ENCODE data around the gene NPIPB9.
"Not testable (repeated sequence)": the region's sequence is repeated elsewhere in the genome, so short reads cannot be mapped to it uniquely, and the experiment has no call there.

The NPIPB9 gene

GRCh38 chr16:28751487-28751886 lies at the start of gene NPIPB9:
NPIPB9 (plus strand) TSS chr16:28751787.
- DNase-seq; H3K27ac ChIP-seq; in situ Hi-C loops (cut with HindIII; ENCODE audit: low pct_ligation_motif_present, low sequenced_read_pairs); H3K36me3 ChIP-seq (replicated peaks); H3K27me3 ChIP-seq (replicated peaks); H3K4me3 ChIP-seq (ENCODE audit: low read depth, low read length): not testable (repeated sequence)

GRCh38 chr16:28704246-28704645 lies 47.3 kb upstream of the NPIPB9 start:
- H3K4me3 ChIP-seq (ENCODE audit: low read depth, low read length); DNase-seq; H3K27ac ChIP-seq; H3K27me3 ChIP-seq (replicated peaks); in situ Hi-C loops (cut with HindIII; ENCODE audit: low pct_ligation_motif_present, low sequenced_read_pairs); H3K36me3 ChIP-seq (replicated peaks): not testable (repeated sequence)

GRCh38 chr16:28711220-28712083 lies 40.1 kb upstream of the NPIPB9 start, which contains the start of gene EIF3C:
EIF3C (plus strand) TSS chr16:28711464; CDS start chr16:28711687, 223 bp downstream.
- in situ Hi-C loops (cut with HindIII; ENCODE audit: low pct_ligation_motif_present, low sequenced_read_pairs); H3K27me3 ChIP-seq (replicated peaks): not testable (repeated sequence)

GRCh38 chr16:28722852-28723650 lies 28.5 kb upstream of the NPIPB9 start:
- H3K27ac ChIP-seq; DNase-seq; H3K4me3 ChIP-seq (ENCODE audit: low read depth, low read length); H3K27me3 ChIP-seq (replicated peaks); H3K36me3 ChIP-seq (replicated peaks); in situ Hi-C loops (cut with HindIII; ENCODE audit: low pct_ligation_motif_present, low sequenced_read_pairs): not testable (repeated sequence)

More at GRCh38 chr16:28711220-28712083, 40.1 kb upstream of the NPIPB9 start, which contains the start of gene EIF3C:
- DNase-seq; H3K36me3 ChIP-seq (replicated peaks); H3K27ac ChIP-seq: not testable (repeated sequence)
- peak within 1 kb of the TSS; percentile 31 for H3K4me3 ChIP-seq (ENCODE audit: low read depth, low read length)

GRCh38 chr16:28731253-28731652 lies 20.3 kb upstream of the NPIPB9 start:
- H3K27ac ChIP-seq; H3K27me3 ChIP-seq (replicated peaks); H3K4me3 ChIP-seq (ENCODE audit: low read depth, low read length); in situ Hi-C loops (cut with HindIII; ENCODE audit: low pct_ligation_motif_present, low sequenced_read_pairs); H3K36me3 ChIP-seq (replicated peaks); DNase-seq: not testable (repeated sequence)

- H3K27ac ChIP-seq; H3K4me3 ChIP-seq (ENCODE audit: low read depth, low read length); in situ Hi-C loops (cut with HindIII; ENCODE audit: low pct_ligation_motif_present, low sequenced_read_pairs); H3K36me3 ChIP-seq (replicated peaks); H3K27me3 ChIP-seq (replicated peaks): not testable (repeated sequence)
- peak; percentile 15 for DNase-seq
Observed at GRCh38 chr16:28732455-28733124, 19.0 kb upstream of the NPIPB9 start.

- H3K4me3 ChIP-seq (ENCODE audit: low read depth, low read length); in situ Hi-C loops (cut with HindIII; ENCODE audit: low pct_ligation_motif_present, low sequenced_read_pairs); H3K27ac ChIP-seq; H3K27me3 ChIP-seq (replicated peaks); DNase-seq; H3K36me3 ChIP-seq (replicated peaks): not testable (repeated sequence)
Observed at GRCh38 chr16:28739787-28740186, 11.8 kb upstream of the NPIPB9 start.

GRCh38 chr16:28740631-28741030 lies 11.0 kb upstream of the NPIPB9 start:
- H3K27ac ChIP-seq; H3K27me3 ChIP-seq (replicated peaks); H3K4me3 ChIP-seq (ENCODE audit: low read depth, low read length); in situ Hi-C loops (cut with HindIII; ENCODE audit: low pct_ligation_motif_present, low sequenced_read_pairs); DNase-seq; H3K36me3 ChIP-seq (replicated peaks): not testable (repeated sequence)

- DNase-seq; in situ Hi-C loops (cut with HindIII; ENCODE audit: low pct_ligation_motif_present, low sequenced_read_pairs); H3K27me3 ChIP-seq (replicated peaks); H3K4me3 ChIP-seq (ENCODE audit: low read depth, low read length); H3K36me3 ChIP-seq (replicated peaks); H3K27ac ChIP-seq: not testable (repeated sequence)
Observed at GRCh38 chr16:28741295-28741694, 10.3 kb upstream of the NPIPB9 start.

GRCh38 chr16:28746618-28747350 lies 4.8 kb upstream of the NPIPB9 start:
- H3K27ac ChIP-seq; H3K4me3 ChIP-seq (ENCODE audit: low read depth, low read length); DNase-seq; in situ Hi-C loops (cut with HindIII; ENCODE audit: low pct_ligation_motif_present, low sequenced_read_pairs); H3K27me3 ChIP-seq (replicated peaks); H3K36me3 ChIP-seq (replicated peaks): not testable (repeated sequence)

- H3K36me3 ChIP-seq (replicated peaks); DNase-seq; H3K4me3 ChIP-seq (ENCODE audit: low read depth, low read length); H3K27me3 ChIP-seq (replicated peaks); H3K27ac ChIP-seq; in situ Hi-C loops (cut with HindIII; ENCODE audit: low pct_ligation_motif_present, low sequenced_read_pairs): not testable (repeated sequence)
Observed at GRCh38 chr16:28749997-28750465, 1.6 kb upstream of the NPIPB9 start.

- H3K4me3 ChIP-seq (ENCODE audit: low read depth, low read length); H3K27ac ChIP-seq; H3K27me3 ChIP-seq (replicated peaks); in situ Hi-C loops (cut with HindIII; ENCODE audit: low pct_ligation_motif_present, low sequenced_read_pairs); DNase-seq; H3K36me3 ChIP-seq (replicated peaks): not testable (repeated sequence)
Observed at GRCh38 chr16:28750469-28751067, 1.0 kb upstream of the NPIPB9 start.

- H3K27me3 ChIP-seq (replicated peaks); H3K27ac ChIP-seq; H3K36me3 ChIP-seq (replicated peaks); in situ Hi-C loops (cut with HindIII; ENCODE audit: low pct_ligation_motif_present, low sequenced_read_pairs); H3K4me3 ChIP-seq (ENCODE audit: low read depth, low read length); DNase-seq: not testable (repeated sequence)
Observed at GRCh38 chr16:28781697-28782096, 30.1 kb downstream of the NPIPB9 start.
